ENCODE measurements around the gene HID1. TPM values are rescaled to one million over a fixed set of nuclear protein-coding genes. Genes with fewer than 3 reads are reported as not detected.

Gene HID1
- polyA plus RNA-seq, 1 donor from 2014 or later = 26.6 TPM

DNA sequence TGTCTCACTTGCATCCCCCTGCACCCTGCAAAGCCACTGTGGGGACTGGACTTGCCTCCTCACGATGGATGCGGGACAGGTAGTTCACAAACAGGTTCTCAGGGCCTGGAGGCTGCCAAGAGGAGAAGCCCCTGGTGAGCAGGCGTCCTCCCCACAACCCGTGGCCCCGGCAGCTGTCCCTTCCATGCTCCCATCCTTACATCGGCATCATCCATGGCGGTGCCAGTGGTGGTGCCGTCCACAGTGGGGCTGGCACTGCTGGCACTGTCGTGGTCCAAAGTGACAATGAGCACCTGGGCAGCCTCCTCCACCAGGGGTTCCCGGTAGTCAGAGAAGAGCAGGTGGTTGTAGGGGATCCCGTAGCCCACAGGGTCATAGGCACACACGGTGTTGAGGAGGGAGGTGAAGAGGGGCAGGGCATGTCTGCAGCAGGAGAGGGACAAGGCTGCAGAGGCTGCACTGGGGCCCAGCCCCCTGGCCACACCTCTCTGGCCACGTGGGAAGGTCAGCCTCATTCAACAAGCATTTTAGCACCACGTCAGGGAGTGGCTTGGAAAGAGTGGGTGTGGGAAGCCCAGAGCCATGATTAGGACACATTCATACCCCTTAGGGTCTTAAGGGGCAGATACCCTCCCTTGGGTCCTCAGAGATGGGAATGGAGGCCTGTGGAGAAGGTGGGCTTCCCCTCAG lies 12.6 kb downstream of the HID1 start:
- Histone ChIP-seq H4K20me1 (ENCODE audit: insufficient read depth) (no peaks in the 10 kb centered on the region), H3F3A (ENCODE audit: insufficient read depth, low read length, poor library complexity, severe bottlenecking) (no peaks in the 10 kb centered on the region), H3K4me3 (ENCODE audit: low read length) (no peak overlapping the region), H3K27me3 (ENCODE audit: insufficient read depth, low read depth, low read length) (no peaks in the 10 kb centered on the region), H3K9ac (ENCODE audit: low read length) (no peak overlapping the region), H2AFZ (ENCODE audit: low read depth, low read length) (no peak overlapping the region), H3K4me2 (ENCODE audit: low read length) (no peak overlapping the region), H3K9me3 (ENCODE audit: low read length) (no peaks in the 10 kb centered on the region), H3K27ac (ENCODE audit: low read length) (no peak overlapping the region), H3K9me2 (ENCODE audit: insufficient read depth, low read length) (no peaks in the 10 kb centered on the region), H3K79me2 (replicated peaks; ENCODE audit: insufficient read depth, low read length) (no peaks in the 10 kb centered on the region), H3K36me3 (ENCODE audit: insufficient read depth, low read length) (no peaks in the 10 kb centered on the region)
- no peak for TF ChIP-seq TAF1 (IDR thresholded peaks at IDR 0.05; ENCODE audit: low read depth)
- TF ChIP-seq RAD21 (conservative IDR thresholded peaks at IDR 0.05) = no peak
- no peak for TF ChIP-seq EP300 (conservative IDR thresholded peaks at IDR 0.05; ENCODE audit: poor library complexity, severe bottlenecking)
- TF ChIP-seq MXI1 (conservative IDR thresholded peaks at IDR 0.05; ENCODE audit: poor library complexity, severe bottlenecking) = no peak
- no peak for TF ChIP-seq SMC3 (conservative IDR thresholded peaks at IDR 0.05; ENCODE audit: poor library complexity)
- TF ChIP-seq, protein P1, sequence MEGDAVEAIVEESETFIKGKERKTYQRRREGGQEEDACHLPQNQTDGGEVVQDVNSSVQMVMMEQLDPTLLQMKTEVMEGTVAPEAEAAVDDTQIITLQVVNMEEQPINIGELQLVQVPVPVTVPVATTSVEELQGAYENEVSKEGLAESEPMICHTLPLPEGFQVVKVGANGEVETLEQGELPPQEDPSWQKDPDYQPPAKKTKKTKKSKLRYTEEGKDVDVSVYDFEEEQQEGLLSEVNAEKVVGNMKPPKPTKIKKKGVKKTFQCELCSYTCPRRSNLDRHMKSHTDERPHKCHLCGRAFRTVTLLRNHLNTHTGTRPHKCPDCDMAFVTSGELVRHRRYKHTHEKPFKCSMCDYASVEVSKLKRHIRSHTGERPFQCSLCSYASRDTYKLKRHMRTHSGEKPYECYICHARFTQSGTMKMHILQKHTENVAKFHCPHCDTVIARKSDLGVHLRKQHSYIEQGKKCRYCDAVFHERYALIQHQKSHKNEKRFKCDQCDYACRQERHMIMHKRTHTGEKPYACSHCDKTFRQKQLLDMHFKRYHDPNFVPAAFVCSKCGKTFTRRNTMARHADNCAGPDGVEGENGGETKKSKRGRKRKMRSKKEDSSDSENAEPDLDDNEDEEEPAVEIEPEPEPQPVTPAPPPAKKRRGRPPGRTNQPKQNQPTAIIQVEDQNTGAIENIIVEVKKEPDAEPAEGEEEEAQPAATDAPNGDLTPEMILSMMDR (IDR thresholded peaks at IDR 0.05; ENCODE audit: poor library complexity, severe bottlenecking) = no peak
- TF ChIP-seq, protein P2, sequence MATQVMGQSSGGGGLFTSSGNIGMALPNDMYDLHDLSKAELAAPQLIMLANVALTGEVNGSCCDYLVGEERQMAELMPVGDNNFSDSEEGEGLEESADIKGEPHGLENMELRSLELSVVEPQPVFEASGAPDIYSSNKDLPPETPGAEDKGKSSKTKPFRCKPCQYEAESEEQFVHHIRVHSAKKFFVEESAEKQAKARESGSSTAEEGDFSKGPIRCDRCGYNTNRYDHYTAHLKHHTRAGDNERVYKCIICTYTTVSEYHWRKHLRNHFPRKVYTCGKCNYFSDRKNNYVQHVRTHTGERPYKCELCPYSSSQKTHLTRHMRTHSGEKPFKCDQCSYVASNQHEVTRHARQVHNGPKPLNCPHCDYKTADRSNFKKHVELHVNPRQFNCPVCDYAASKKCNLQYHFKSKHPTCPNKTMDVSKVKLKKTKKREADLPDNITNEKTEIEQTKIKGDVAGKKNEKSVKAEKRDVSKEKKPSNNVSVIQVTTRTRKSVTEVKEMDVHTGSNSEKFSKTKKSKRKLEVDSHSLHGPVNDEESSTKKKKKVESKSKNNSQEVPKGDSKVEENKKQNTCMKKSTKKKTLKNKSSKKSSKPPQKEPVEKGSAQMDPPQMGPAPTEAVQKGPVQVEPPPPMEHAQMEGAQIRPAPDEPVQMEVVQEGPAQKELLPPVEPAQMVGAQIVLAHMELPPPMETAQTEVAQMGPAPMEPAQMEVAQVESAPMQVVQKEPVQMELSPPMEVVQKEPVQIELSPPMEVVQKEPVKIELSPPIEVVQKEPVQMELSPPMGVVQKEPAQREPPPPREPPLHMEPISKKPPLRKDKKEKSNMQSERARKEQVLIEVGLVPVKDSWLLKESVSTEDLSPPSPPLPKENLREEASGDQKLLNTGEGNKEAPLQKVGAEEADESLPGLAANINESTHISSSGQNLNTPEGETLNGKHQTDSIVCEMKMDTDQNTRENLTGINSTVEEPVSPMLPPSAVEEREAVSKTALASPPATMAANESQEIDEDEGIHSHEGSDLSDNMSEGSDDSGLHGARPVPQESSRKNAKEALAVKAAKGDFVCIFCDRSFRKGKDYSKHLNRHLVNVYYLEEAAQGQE (IDR thresholded peaks at IDR 0.05; ENCODE audit: borderline replicate concordance) = no peak
- TF ChIP-seq POLR2AphosphoS5 (IDR thresholded peaks at IDR 0.05) = no peak
- TF ChIP-seq EZH2 (IDR thresholded peaks at IDR 0.05; ENCODE audit: borderline replicate concordance, insufficient read depth, low read length, poor library complexity, severe bottlenecking) = no peak

DNA sequence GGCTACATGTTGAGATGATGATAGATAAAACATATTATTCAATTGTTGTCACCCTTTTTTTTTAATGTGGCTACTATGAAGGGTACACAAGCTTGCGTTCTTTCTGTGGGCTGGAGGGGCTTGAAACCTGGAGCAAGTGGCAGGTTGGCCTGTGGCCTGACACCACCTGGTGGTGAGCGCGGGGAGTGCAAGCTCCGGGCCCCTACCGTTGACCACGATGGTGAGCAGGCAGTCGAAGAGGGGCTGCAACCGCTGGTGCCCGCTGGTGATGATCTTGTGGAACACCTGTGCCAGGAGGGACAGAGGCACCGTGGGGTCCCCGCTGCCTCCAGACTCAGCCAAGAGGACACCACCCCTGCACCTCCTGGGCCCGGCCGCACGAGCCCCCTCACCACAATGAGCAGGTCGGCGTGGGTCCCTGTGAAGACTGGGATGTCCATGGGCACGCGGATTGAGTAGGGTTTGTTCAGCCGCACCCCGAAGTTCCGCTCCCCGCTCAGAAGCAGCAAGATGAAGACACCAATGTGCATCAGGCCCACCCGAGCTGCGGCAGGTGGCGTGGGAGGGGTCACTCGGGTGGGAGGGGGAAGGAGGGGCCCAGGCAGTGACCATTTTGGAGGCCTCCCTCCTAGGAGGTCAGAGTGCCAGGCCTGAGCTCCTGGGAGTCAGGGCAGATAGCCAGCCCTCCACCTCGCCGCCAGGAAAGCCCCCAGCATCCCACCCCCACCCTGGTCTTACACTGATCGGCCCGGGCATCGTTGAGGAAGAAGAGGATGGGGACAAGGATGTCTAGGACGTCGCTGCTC lies 14.4 kb downstream of the HID1 start:
- TF ChIP-seq POLR2AphosphoS5 (IDR thresholded peaks at IDR 0.05) = no peak
- TF ChIP-seq, protein P1 (IDR thresholded peaks at IDR 0.05; ENCODE audit: poor library complexity, severe bottlenecking) = peak; percentile 84
- TF ChIP-seq SMC3 (conservative IDR thresholded peaks at IDR 0.05; ENCODE audit: poor library complexity) = peak; percentile 82
- peak; percentile 74 for TF ChIP-seq RAD21 (conservative IDR thresholded peaks at IDR 0.05)
- TF ChIP-seq, protein P2 (IDR thresholded peaks at IDR 0.05; ENCODE audit: borderline replicate concordance) = no peak
- TF ChIP-seq EP300 (conservative IDR thresholded peaks at IDR 0.05; ENCODE audit: poor library complexity, severe bottlenecking) = no peak
- Histone ChIP-seq H2AFZ (ENCODE audit: low read depth, low read length) (no peak overlapping the region), H3K9me3 (ENCODE audit: low read length) (no peaks in the 10 kb centered on the region), H3F3A (ENCODE audit: insufficient read depth, low read length, poor library complexity, severe bottlenecking) (no peaks in the 10 kb centered on the region), H3K36me3 (ENCODE audit: insufficient read depth, low read length) (no peaks in the 10 kb centered on the region), H4K20me1 (ENCODE audit: insufficient read depth) (no peaks in the 10 kb centered on the region), H3K79me2 (replicated peaks; ENCODE audit: insufficient read depth, low read length) (no peaks in the 10 kb centered on the region), H3K4me2 (ENCODE audit: low read length) (no peak overlapping the region), H3K9me2 (ENCODE audit: insufficient read depth, low read length) (no peaks in the 10 kb centered on the region), H3K27me3 (ENCODE audit: insufficient read depth, low read depth, low read length) (no peaks in the 10 kb centered on the region), H3K4me3 (ENCODE audit: low read length) (no peak overlapping the region), H3K9ac (ENCODE audit: low read length) (no peak overlapping the region), H3K27ac (ENCODE audit: low read length) (no peak overlapping the region)

All from neural cell (in vitro differentiated cells).